Testis (tissue), 3 donors: ENCODE measurements around the gene ESPNL. TPM values are rescaled to one million over a fixed set of nuclear protein-coding genes. Genes with fewer than 3 reads are reported as not detected.

Experiments used
- DNase-seq: peaks from one replicate; pipeline ENCODE4 v3.0.0-alpha.2; 2019
- H3K27ac ChIP-seq, 2 donors: fragments of 200-600 bp; sonication (generic); one replicate each; pipeline ENCODE4 v1.5.1; 2019
- H3K27me3 ChIP-seq: fragments of 200-600 bp; sonication (generic); one replicate; pipeline ENCODE4 v1.5.1; 2019
- H3K36me3 ChIP-seq: fragments of 200-600 bp; sonication (generic); one replicate; pipeline ENCODE4 v1.5.1; 2017; ENCODE audit warnings: low read depth; ENCODE audit errors: missing control alignments
- H3K4me1 ChIP-seq: fragments of 200-600 bp; sonication (generic); one replicate; pipeline ENCODE4 v1.5.1; 2019
- H3K4me3 ChIP-seq, 2 donors: fragments of 200-600 bp; sonication (generic); one replicate each; pipeline ENCODE4 v1.5.1; 2017 to 2019
- H3K9me3 ChIP-seq: fragments of 200-600 bp; sonication (generic); one replicate; pipeline ENCODE4 v1.5.1; 2017
- CTCF ChIP-seq, 3 experiments: fragments of 450-650 bp in 2 of 3; fragments of 200-600 bp in 1 of 3; sonication (generic) in 1 of 3; IDR thresholded peaks; one replicate each; pipeline ENCODE4 v1.5.1; 2016 to 2019; ENCODE audit warnings: antibody characterized with exemption in 3 of 3, mild to moderate bottlenecking in 2 of 3, moderate library complexity in 1 of 3
- POLR2A ChIP-seq: fragments of 450-650 bp; IDR thresholded peaks from one replicate; pipeline ENCODE4 v1.6.1; 2017; ENCODE audit warnings: antibody characterized with exemption, mild to moderate bottlenecking, moderate library complexity
- WGBS, 2 donors: methylation state at CpG; one replicate each; pipeline ENCODE4 v1.1.5; 2018; 5-methylcytosine and 5-hydroxymethylcytosine counted together
- intact Hi-C: fragments of 100-400 bp; cut with DNase I; formaldehyde crosslinking; loops from one replicate; pipeline ENCODE4 v1.15.1; 2023; ENCODE audit warnings: low total_unique reads
- polyA plus RNA-seq: library from polyadenylated mRNA; stranded (reverse); fragments of 350-450 nt; fragmentation: Illumina TruSeq; extraction: RNeasy Lipid Tissue Mini Kit (QIAGEN cat#74804); gene quantifications from one replicate; pipeline ENCODE4 v1.2.3, GENCODE V29; 2014; ENCODE audit warnings: low read depth, low replicate concordance; ENCODE audit not compliant: insufficient read depth
- total RNA-seq, 2 donors: library from RNA; depleted of rRNA; stranded (reverse); fragments of >200 nt; gene quantifications; one replicate each; pipeline ENCODE4 v1.2.3, GENCODE V29; 2016

The ESPNL gene
- total and polyA plus RNA-seq, 3 donors from 2014 or later, result 2.1 to 7.5 (median 2.8) TPM

GRCh38 chr2:238166391-238167343, 66.5 kb downstream of the ESPNL start:
- no peaks in the 10 kb centered on the region for H3K9me3 ChIP-seq
- H3K4me1 ChIP-seq, result peaks cover 14% of the 10 kb centered on the region
- H3K4me3 ChIP-seq, result no peak overlapping the region
- H3K27me3 ChIP-seq, result no peaks in the 10 kb centered on the region
- WGBS, 2 donors, result 55 to 56% methylated on average over 13 to 24 of the region's 24 CpGs
- no peaks in the 10 kb centered on the region for H3K36me3 ChIP-seq
- TF ChIP-seq CTCF (IDR thresholded peaks at IDR 0.05) (no peak), POLR2A (no peak)
- peak; percentile 47 for DNase-seq
- intact Hi-C loops, result no loop called here
- no peak overlapping the region for H3K27ac ChIP-seq

DNA sequence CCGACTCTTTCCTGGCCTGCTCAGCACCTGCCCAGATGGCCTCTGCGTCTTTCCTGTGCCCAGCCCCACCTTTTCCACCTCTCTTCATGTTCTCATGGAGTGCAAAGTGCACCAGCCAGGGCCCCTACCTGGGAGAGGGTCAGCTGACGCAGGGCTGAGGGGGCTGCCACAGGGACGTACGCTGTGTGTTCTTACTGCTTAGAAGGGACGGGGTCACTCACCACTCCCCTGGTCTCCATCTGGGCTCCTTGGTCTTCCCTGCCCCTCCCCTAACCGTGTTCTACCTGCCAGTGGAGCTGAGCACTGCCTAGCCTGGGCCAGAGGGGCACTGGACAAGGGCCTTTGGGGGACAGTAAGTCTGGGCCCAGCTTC, 67.2 kb downstream of the ESPNL start:
- whole genome bisulfite sequencing, 2 donors, result 80 to 89% methylated on average over 7 of the region's 7 CpGs
- H3K27me3 ChIP-seq, result no peaks in the 10 kb centered on the region
- no peaks in the 10 kb centered on the region for H3K9me3 ChIP-seq
- H3K4me3 ChIP-seq, result no peak overlapping the region
- no peaks in the 10 kb centered on the region for H3K36me3 ChIP-seq
- no peak overlapping the region for H3K27ac ChIP-seq
- intact Hi-C loops, result no loop called here
- no peak for TF ChIP-seq CTCF (IDR thresholded peaks at IDR 0.05)
- no peak for TF ChIP-seq POLR2A
- DNase-seq, result no peak
- peaks cover 14% of the 10 kb centered on the region for H3K4me1 ChIP-seq

- no peak for DNase-seq
- TF ChIP-seq POLR2A (no peak), CTCF (IDR thresholded peaks at IDR 0.05) (no peak)
- intact Hi-C loops, result no loop called here
- Histone ChIP-seq H3K27me3 (no peaks in the 10 kb centered on the region), H3K4me1 (peaks cover 14% of the 10 kb centered on the region), H3K4me3 (no peak overlapping the region), H3K27ac (no peak overlapping the region), H3K36me3 (no peaks in the 10 kb centered on the region), H3K9me3 (no peaks in the 10 kb centered on the region)
- WGBS, 2 donors, result 70 to 85% methylated on average over 2 to 8 of the region's 8 CpGs
Measured at GRCh38 chr2:238167761-238168160, 67.6 kb downstream of the ESPNL start.

DNA sequence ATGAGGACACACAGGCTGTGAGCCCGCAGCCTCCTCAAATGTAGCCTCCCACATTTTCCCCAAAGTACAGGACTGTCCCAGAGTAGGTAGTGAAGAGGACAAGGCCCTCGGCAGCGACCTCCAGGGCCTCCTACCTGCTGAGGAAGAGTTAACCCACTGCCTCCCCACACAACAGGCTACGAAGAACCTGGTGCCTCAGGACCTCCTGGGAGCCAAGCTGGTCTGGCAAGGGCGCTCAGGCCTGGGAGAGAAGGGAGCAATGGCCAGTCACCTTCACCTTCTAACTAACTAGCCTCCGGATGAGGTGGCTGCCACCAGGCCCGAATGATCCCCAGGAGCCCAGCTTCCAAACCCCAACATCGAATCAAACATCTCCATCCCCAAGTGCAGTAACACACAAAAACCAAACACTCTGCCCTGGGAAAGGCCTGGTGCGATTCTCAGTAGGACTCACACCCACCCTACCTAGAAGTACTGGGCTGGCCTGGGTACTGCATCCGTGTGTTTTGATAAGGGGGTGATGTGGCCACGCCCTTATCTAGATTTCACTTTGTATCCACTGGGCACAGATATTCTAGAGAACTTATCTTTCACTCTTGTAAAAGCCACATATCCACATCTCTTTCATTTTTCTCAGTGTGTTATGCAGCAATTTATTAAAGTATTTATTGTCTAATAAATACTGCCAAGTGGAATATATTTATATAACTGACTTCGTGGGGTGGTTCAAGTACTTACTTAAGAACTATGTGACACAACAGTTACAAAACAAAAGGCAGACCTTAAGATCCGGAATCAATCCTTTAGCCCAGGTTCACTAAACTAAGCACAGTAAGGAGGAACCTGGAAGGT, 68.3 kb downstream of the ESPNL start:
- Histone ChIP-seq H3K9me3 (no peaks in the 10 kb centered on the region), H3K4me3 (no peak overlapping the region), H3K4me1 (peaks cover 14% of the 10 kb centered on the region), H3K27me3 (no peaks in the 10 kb centered on the region), H3K27ac (no peak overlapping the region), H3K36me3 (no peaks in the 10 kb centered on the region)
- 81 to 89% methylated on average over 12 to 13 of the region's 13 CpGs for WGBS, 2 donors
- intact Hi-C loops, result no loop called here
- TF ChIP-seq CTCF (IDR thresholded peaks at IDR 0.05) (no peak), POLR2A (no peak)
- DNase-seq, result no peak
